Measurements from ENCODE around the gene PARD3.

Gene PARD3

DNA sequence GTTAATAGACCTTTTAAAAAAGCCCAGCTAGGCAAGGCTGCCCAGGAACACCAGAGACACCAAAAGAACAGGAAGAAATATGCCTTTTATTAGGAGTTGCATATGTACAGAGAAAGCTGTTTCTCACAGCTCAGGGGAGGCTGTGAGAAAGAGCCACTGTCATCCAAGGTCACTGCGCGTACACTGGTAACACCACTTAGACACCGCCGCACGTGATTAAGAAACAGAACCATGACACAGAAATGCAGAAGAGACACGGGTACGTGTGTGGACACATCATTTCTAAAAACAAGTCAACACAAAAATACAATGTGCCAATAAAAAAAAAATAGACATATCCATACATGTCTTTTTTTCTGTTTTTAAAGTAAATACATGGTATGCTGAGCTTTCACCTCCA is 705.6 kb downstream of the PARD3 start:
- no peak for DNase-seq

DNA sequence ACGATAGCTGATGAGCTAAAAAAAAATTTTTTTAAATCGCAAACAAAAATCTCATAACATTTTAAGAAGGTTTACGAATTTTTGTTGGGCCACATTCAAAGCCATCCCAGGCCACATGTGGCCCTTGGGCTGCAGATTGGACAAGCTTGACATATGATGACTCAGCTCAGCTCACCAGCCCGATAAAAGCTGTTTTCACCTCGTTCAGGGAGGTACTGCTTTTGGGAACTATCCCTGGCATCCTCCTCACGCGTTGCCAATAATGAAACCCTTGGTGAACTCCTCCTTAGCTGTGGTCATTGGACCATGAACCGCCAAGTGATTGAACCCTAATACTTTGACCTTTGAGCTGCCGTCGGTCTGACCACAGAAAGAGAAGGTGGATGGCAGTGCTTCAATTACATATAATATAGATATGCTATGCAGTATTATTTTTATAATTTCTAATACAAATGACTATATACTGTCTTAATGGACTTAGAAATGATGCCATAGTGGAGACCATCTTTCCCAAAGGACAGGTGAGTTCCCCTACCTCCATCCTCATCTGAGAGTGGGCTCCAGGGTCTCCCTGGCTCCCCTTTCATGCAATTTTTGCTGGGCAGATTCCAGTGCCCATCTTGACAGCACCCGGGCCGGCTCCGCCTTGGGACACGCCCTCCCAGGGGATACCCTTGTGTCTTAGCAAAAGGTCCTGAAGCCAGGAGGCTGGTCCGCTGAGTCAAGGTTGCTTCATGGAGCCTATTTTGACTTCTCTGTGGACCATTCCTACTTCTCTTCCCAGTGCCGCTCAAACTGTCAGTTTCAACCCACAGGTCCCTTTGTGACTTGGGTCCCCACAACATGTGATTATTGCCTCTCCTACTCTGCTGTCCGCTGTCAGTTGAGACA is 707.2 kb downstream of the PARD3 start:
- no peak for DNase-seq

DNA sequence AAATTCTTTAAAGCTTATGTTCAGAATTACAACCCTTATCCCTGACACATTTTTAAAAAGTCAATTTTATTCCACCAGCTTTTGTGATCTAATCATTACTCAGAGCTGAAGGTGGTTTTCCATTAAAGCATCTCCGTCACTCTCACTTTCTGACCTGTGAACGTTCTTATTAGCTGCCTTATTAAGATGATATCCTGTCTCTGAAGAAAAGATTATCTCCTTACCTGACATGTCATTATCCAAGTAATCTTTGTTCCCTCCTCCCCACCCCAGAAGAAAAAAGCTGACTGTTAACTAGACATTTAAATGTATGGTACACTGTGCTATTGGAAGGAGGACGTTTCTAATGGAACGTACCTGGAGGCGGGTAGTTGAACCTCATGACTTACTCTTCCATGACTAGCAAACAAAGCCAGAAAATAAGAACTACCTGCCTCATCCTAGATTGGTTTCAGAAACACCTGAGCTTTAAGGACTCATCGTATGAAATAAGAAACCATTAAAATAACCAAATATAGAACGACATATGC is 708.7 kb downstream of the PARD3 start:
- DNase-seq = no peak

DNA sequence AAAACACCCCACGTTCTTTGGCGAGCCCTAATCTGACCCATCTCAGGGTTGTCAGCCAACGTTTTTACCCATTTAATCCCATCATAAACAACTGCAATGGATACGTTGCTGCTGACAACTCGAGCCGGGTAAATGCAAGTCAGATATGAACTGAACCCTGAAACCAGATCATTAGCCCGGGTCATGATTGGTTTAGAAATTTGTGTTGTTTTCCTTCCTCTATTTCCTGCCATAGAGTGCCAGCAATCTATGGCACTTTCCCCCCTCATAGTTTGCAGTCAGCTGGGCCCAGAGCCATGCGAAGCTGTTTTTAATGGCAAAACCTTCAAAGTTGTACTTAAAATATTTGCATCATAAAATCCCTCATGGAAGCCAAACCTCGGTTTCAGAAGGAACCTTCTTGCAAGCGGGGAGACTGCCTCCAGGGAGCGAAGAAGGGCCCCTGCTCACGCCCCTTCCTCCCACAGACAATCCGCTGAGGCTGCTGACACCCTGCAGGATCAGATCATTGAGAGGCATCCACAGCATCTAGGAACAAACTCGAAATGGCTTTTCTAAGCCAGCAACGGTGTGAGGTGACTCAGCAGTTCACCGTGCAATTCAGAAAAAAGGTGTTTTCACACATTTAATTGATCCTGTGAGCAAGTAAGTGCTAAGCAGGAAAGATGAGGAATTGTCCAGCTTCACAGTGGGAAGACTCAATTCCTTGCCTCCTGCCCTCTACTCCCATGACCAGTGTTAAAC is 710.1 kb downstream of the PARD3 start:
- DNase-seq = no peak

DNA sequence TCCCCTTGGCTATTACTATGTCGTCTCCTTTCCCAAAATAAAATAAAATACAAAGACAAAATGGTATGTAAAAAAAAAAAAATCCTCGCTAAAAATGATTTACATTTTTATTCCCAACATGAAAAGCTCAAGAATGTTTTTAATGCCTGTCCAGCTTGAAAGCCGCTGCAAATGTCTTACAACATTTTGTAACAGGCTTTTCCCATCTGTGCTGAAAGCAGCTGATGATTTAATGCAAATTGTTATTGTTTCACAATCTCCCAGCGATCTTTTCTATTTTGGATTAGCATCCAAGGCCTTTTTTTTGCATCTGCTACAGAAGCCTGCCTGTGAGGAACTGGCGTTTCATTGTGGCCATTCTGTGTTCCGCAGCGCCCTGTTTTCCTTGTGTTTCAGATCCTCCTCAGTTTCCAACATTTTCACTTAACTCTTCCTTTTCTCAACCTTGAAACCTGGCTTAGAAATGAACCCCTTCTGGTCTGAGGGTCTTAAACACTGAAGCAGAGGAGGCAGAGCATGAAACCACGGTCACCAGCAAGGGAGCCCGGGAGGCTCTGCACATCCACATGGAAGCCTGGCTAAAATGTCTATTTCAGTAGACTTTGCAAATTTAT is 712.1 kb downstream of the PARD3 start:
- no peak for DNase-seq

DNA sequence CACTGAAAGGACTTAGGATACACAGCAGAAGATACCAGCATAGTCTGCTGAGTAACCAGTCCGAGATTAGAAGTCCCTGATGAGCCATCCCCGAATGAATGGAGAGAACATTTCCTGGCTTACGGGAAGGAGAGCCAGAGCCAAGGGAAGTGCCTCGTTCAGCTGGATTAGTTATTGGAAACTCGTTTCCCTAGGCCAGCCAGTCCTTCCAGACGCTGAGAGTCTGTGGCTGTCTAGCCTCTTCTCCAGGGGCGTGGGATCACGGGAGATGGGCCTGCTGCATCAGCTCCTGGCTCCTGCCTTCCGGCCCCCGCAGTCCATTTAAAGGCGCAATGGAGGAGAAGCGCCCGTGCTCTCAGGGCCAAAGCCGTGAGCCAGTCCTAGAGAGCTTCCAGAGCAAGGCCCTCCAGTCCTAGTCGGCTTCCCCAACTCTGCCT is 712.8 kb downstream of the PARD3 start:
- DNase-seq = no peak

DNA sequence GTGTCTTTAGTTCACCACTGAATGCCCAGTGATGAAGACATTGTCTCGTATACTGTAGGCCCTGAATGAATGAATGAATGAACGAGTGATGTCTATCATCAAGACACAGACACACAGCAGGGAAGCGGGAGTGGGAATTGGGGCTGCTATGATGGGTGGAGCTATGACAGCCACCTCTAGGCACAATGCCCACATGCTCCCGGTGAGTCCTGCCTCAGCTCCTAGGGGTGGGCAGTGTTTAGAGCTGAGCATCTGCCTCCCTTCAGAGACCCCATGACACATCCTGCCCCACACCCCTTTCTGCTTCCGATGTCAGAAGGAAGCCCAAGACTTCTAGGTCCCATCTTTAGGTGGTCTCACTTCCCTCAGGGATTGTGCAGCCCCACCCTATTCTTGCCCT is 714.1 kb downstream of the PARD3 start:
- no peak for DNase-seq

DNA sequence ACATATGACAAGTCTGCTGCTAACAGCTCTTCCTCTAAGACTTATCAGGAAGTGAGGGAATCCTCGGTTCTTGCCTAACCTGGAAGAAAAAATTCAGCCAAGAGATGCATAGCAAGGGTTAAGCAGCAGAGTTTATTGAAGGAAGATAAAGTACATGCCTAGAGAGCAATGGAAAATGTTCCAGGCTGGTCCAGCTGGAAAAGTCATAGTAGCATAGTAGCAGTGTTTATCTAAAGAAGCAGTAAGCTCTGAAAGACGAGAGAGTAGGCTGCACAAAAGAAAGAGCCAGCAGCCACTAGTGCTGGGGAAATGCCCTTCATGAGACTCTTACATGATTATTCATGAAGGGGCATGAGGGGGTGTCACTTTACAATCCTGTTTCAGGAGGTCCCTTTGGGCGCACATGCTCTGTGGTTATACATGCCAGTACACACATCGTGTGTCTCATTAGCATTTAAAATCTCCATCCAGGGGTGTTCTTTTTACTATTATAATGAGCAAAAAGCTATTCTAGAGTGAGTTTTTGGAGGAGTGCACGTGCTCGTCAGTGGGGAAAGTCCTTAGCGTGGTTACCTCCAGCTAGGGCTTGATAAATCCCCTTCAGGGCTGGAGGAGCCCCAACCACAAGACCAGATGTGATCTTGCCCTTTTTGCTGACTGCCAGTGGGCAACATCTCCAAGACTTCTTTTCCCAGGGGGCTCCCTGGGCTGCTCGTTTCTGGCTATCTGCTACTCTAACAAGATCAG is 716.1 kb downstream of the PARD3 start:
- no peak for DNase-seq

DNA sequence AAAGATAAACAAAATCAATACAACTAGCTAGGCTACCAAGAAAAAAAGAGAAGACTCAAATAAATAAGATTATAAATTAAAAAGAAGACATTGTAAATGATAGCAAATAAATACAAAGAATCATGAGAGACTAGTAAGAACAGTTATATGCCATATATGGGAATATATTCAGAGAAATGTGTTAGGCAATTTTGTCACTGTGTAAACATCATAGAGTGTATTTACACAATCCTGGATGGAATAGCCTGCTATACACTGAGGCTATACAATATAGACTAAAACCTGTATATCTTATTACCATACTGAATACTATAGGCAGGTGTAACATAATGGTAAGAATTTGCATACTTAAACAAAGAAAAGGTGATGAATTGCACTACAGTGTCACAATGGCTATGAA is 717.4 kb downstream of the PARD3 start:
- no peak for DNase-seq

DNA sequence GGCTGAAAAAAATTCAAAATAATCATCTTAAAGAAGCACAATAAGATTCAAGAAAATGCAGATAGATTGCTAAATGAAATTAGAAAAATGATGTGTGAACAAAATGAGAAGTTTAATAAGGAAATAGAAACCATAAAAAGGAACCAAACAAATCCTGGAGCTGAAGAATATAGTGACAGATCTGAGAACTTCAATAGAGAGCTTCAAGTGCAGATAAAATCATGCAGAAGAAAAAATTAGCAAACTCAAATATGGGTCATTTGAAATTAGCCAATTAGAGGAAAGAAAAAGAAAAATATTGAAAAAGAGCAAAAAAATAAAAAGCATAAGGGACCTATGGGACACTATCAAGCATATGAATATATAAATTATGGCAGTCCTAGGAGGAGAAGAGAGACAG is 720.1 kb downstream of the PARD3 start:
- DNase-seq = no peak

DNA sequence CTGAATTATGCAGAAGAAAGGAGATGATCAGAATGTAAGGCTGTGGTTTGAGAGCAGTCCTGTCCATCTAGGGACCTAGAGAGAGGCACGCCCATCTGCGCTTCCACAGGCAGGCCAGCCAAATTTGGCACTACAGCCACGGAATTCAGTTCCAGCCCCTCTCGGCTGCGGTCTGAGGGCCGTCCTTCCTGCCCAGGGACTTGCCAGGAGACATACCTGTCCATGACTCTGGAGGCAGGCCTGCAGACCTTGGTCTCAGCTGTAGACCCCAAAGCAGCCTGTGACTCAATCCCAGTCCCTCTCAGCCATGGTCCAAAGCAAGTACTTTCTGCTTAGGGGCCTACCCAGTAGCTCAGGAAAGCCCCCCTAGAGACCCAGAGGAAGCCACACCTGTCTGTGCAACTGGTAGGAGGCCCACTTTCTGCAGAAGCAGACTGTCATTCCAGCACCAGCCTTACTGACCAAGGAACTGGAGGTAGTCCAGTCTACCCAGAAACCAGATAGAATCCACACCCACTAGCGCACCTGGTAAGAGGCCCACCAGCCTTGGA is 720.9 kb downstream of the PARD3 start:
- DNase-seq = no peak

DNA sequence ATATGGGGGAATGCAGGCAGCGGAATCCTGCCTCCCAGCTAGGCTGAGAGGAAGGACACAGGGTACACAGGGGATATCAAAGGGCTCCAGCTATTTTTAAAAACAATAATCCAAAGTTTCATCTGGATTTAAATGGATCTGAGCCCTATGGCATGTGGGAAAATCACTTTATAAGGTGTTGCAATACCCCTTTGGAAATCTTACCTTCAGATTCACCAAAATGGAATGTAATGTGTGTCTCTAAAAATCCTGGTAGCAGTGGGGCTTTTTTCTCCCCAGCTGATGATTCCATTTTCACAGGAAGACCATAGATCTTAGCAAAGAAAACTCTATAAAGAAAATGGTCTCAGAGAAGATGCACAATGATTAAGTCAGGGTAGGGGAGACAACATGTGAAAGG is 722.2 kb downstream of the PARD3 start:
- no peak for DNase-seq

DNA sequence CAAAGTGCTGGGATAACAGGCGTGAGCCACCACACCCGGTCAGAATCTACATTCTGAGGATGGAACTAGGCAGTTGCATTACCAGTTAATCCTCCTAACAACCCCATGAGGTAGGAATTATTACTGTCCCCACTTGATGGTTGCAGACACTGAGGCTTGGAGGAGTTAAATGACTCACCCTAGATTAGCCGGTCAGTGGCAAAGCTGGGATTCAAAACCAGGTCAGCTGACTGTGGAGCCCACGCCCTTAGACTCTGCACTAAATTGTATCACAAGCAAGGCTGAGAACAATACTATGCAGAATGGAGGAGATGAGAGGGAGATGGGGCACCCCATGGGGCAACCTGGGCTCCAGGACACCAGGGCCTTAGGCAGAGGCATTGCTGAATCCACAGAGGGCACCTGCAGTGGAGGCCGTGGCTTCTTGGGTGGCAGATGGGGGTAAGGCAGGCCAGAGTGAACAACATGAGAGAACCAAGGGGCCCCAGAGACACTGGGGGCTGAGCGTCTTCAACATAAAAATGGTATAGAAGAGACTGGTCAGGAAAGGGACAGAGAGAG is 723.4 kb downstream of the PARD3 start:
- DNase-seq = no peak

DNA sequence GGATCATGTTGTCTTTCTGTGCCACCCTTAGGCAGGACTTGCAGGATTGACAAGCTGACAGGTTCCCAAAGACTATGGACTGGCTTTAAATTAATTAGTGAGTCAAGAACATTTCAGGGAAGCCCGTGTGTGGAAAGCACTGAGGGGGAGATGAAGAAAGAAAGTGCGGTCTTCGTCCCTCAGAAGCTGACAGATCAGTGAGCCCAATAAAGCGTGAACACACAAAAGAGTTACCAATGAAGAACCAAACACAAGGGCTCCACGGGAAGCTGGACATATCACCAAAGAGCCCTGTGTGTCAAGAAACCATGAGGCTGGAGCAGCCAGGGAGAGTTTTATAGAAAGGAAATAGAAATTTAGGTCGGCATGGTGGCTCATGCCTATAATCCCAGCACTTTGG is 725.8 kb downstream of the PARD3 start:
- no peak for DNase-seq

DNA sequence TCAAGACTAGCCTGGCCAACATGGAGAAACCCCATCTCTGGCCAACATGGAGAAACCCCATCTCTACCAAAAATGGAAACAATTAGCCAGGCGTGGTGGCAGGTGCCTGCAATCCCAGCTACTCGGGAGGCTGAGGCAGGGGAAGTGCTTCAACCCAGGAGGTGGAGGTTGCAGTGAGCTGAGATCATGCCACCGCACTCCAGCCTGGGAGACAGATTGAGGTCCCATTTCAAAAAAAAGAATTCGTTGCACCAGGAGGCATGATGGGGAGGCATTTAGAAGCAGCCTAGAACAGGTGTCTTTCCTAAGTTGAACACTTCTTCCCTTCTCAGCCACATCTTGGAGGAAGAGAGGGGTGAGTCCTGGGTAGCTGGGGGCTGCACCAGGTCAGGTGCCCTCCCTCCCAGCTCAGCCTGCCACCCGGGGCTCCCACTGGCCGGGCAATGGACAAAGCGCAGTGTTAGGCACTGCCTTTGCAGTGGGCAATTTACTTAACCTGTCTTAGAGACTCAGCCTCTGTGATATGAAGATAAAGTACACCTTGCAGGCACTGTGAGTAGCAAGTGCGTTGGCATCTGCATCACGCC is 726.8 kb downstream of the PARD3 start:
- DNase-seq = no peak

DNA sequence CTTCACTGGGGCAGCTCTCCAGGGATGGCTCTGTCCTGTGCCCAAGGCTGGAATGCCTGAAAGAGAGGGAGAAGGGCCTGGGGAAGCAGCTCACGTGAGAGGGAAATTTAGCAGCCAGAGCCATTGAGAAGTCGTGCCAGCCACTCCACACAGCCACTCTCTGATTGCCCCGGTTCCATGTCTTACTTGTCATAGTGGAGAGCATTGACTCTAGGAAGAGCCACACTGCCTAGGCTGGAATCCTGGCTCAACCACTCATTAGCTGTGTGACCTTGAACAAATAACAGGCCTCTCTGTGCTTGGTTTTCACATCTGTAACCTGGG is 728.0 kb downstream of the PARD3 start:
- DNase-seq = no peak

DNA sequence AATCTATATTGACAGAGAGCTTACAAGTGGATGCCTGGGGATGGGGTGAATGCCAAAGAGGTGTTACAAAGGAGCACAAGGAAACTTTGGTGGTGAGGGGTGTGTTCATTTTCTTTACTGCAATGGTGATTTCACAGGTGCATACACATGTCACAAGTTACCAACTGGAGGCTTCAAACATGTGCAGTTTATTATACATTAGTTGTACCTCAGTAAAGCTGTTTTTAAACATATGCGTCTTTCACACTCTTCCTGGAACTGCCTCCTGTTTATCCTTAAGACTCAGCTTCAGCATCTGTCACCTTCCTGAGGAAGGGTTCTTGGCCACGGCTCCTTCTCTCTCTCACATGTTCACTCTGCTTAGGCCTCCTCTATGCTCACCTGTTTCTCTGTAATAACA is 731.5 kb downstream of the PARD3 start:
- no peak for DNase-seq

DNA sequence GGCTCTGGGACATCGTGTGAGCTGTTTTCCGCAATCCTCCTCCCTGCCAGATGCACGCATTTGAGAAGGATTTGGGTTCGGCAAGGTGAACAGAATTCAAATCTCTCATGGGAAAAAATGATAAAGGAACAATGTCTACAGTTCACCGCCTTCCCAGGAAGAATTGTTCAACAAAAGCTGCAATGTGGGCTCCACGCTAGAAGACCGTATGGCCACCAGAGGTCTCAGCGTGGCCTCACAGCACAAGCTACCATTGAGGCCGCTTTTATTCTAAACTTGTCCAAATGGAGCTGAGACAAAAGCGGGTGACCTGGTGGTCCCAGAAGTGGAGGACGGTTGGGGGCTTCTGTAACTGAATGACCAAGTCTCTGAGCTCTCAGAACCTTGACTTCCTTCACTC is 733.1 kb downstream of the PARD3 start:
- no peak for DNase-seq

DNA sequence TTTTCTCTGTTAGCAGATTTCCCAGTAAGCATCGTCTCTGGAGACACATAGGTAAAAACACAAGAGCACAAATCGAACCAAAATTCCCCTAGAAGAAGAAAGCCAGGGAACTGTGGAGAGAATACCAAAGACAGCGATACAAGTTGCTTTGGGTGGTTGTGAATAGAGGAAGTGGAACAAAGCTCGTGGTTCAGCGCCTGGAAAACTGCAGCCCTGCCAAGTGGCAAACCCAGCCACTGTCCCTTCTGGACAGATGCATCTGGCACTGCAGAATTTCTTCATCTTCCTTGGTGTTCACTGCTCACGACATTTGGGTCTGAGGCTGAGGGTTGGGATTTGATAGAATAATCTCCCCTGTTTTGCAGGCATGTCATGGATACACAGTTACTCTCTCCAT is 733.8 kb downstream of the PARD3 start:
- DNase-seq = no peak

DNA sequence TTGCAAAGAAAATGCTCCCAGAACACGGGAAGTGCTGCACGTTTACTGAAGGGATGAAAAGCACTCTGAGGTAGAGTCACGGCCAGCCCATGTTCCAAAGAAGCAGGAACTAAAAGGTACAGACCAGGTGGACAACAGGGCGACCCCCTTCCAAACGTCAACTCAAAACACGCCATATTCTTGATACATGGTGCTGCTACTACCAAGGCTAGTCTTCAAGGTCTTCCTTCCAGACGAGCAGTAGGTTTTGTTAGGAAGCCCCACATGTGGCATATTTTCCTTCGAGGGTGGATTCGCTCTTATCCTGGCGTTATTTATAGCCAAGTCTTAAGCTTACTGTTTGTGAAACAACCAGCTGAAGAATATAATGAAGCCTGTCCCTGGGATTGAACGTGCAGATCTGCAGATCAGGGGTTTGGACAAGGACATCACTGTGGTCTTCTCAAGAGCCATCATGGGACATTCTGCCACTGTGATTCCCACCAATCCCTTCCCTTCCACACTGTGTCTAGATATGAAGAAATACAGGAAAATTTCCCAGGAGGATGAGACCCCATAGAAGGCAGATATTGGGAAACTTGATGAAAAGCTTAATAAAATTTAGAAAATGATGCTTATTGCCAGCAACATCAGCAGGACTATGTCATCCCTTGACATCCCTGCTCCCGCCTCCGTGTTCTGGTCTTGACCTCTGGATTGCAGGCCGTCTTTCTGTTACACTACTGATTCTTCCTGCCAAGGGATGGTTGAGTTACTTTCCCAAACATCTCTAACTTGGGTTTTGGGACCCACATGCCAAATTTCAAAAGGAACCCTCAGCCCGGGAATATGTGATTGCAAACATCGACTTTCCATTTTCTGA is 734.4 kb downstream of the PARD3 start:
- no peak for DNase-seq

All from activated CD8-positive, alpha-beta memory T cell treated with anti-CD3 and anti-CD28 coated beads, Interleukin-2, amount 50 U/mL, for 48 hours (primary cell).